Measurements from ENCODE around the gene BEST3.
"Not testable (repeated sequence)": the region's sequence is repeated elsewhere in the genome, so short reads cannot be mapped to it uniquely, and the experiment has no call there.

BEST3 gene

GRCh38 chr12:69645031-69645430 lies 54.1 kb downstream of the BEST3 start:
- no peak for DNase-seq

GRCh38 chr12:69644511-69644910 lies 54.6 kb downstream of the BEST3 start:
- no peak for DNase-seq

DNA sequence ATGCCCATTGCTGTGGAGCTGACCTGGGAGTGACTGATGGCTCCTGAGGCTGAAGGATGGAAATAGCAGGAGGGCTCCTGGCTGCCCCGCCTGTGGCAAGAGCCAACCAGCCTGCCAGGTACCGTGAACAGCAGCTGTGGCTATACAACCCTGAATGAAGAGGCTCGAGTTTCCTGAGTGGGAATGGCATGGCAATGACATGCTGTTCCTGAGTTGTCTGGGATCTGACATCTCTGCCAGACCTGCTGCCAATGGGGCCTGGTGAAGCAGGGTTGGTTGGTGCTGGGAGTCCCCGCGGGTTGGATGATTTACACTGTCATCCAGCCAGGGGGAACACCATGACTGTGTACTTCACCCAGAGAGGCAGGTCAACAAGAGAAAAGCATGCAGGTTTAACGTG lies 56.6 kb downstream of the BEST3 start:
- DNase-seq, result no peak

DNA sequence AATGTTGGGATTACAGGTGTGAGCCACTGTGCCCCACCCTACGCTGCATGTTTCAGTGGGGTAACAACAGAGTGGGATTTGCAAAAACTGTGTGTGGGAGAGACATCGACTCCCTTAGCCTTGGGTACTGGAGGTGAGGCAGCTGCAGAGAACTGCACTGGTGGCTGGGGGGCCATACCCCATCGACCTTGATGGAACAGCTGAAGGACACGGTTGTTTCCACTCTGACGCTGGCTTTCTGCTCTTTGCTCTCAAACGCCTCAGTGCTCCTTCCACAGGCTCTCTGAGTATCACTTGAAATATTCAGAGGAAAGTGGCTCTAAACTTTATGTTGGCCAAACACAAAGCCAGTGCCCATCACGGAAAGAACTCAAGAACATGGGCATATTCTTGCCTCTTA lies 57.6 kb downstream of the BEST3 start:
- DNase-seq, result no peak

GRCh38 chr12:69639400-69640016 lies 59.6 kb downstream of the BEST3 start:
- DNase-seq, result peak; percentile 75

DNA sequence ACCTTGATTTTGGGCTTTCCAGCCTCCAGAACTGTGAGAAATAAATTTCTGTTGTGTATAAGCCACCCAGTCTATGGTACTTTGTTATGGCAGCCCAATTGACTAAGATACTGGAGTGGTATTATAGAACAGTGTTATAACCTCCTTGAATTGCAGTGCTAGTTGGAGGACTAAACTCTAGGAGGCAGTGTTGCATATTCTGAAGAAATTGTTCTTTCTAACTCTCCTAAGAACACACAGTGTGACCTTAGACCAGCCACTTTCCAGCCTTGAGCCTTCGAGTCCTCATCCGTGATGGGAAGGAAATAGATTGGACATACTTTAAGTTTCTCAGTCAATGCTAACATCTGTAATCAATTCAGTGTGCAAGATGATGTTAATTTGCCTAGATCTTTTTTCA lies 66.0 kb downstream of the BEST3 start:
- DNase-seq, result no peak

- no peak for DNase-seq
Measured at GRCh38 chr12:69630191-69630590, 68.9 kb downstream of the BEST3 start.

DNA sequence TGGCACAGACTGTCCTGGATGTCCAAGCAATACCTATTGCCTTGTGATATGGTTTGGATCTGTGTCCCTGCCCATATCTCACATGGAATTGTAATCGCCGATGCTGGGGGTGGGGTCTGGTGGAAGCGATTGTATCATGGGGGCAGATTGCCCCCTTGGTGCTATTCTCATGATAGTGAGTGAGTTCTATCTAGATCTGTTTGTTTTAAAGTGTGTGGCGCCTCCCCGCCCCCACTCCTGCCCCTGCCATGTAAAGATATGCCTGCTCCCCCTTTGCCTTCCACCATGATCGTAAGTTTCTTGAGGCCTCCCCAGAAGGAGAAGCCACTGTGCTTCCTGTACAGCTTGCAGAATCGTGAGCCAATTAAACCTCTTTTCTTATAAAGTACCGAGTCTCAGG lies 71.6 kb downstream of the BEST3 start:
- DNase-seq, result no peak

DNA sequence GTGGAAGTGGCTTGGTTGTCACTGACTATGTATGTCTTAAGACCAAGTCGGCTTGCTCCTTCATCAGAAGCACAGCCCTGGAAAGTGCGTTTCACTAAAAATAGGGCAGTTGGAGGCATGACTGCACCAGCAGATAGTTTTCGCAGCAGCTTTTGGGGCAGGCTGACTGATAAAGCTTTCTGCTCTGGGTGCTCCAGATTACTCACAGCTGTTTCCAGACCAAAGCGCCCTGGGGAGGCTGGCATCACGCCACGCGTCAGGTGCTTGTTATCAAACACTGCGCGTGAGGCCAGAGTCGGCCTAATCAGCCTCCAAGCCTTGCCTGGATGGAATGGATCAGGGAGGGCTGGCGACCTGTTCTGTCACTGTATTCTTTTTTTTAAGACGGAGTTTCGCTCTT lies 75.1 kb downstream of the BEST3 start:
- no peak for DNase-seq

DNA sequence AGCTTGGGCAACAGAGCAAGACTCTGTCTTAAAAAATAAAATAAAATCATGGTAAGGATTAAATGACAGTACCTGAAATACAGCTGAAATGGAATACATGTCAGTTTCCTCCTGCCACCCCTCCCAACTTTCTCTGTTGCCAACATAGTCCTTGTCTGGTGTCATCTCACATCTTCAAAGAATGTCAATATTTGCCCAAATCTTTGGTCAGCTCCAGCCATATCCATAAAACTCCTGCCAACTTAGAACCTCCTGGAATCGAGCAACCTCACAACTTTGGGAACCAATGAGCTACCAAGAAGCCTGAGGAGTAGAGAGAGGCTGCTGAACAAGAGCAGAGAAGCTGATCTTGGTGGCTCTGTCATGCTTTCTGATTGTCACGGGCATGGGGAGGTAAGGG lies 77.6 kb downstream of the BEST3 start:
- DNase-seq, result no peak

DNA sequence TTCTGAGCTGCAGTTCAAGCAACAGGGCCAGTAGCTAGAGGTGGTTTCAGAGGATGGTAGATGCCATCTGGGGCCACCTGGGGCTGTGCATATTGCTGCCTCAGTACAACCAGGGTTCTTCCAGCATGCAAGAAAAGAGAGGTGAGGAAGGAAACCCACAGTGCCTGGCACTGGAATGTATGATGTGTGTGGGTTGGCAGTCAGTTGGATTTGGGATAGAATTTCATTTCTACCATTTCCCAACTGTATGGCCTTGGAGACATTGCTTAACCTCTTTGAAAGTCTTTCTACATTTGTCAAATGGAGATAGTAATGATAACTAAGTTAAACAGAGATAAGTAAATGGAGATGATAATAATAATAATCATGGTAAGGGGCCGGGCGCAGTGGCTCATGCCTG lies 78.2 kb downstream of the BEST3 start:
- DNase-seq, result no peak

DNA sequence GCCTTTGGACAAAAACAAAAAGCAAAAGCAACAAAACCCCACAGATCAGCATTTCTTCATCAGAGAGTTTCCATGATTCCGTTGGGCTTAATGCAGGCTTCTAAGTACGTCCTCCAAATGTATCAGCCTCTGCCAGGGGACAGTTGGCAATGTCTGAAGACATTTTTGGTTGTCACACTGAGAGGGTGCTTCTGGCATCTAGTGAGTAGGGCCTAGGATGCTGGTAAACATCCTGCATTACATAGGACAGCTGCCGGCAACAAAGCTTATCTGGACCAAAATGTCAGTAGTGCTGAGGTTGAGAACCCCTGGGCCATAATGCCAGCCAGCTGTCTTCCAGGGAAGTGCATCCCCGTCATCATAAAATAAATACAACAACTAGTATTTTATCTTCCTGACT lies 79.0 kb downstream of the BEST3 start:
- no peak for DNase-seq

- no peak for DNase-seq
Measured at GRCh38 chr12:69619050-69619449, 80.1 kb downstream of the BEST3 start.

- no peak for DNase-seq
Measured at GRCh38 chr12:69616025-69616424, 83.1 kb downstream of the BEST3 start.

GRCh38 chr12:69613351-69613750 lies 85.8 kb downstream of the BEST3 start:
- DNase-seq, result no peak

DNA sequence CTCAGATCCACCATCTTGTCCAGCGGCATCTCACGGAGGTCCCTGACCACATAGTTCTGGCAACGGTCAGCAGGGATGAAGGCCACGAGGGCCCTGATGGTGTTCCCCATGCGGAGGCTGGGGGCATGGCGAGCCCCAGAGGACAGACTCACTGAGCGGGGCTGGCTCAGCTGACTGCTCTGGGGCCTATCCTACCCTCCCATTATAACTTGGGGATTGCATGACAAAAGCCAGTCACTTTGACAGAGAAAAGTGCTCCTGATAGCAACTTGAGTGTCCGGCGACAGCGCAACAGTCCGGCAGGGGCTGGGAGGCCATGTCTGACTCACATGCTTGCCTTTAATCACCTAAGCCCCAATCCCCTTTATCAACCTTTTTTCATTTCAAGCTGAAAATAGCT lies 88.4 kb downstream of the BEST3 start, which contains the start of gene LRRC10:
Gene LRRC10 (minus strand): TSS at position 179 of the 400 bp plus-strand sequence. CDS start 69 bp downstream, at position 110.
- no peak for DNase-seq

GRCh38 chr12:69610126-69610525 lies 89.0 kb downstream of the BEST3 start:
- no peak for DNase-seq

- no peak for DNase-seq
Measured at GRCh38 chr12:69608114-69608513, 91.0 kb downstream of the BEST3 start.

GRCh38 chr12:69604275-69604674 lies 94.8 kb downstream of the BEST3 start:
- DNase-seq, result not testable (repeated sequence)

Measured in stimulated activated CD8-positive, alpha-beta memory T cell treated with anti-CD3 and anti-CD28 coated beads, Interleukin-4, amount 100 ng/mL, for 48 hours (primary cell).